Endothelial cell of hepatic sinusoid (primary cell): ENCODE measurements around the gene MAGEL2.

Experiments
- in situ Hi-C: cut with HindIII; loops from 2 replicates; pipeline ENCODE4 v1.10.0; 2017; ENCODE audit warnings: low sequenced_read_pairs

Gene MAGEL2

DNA sequence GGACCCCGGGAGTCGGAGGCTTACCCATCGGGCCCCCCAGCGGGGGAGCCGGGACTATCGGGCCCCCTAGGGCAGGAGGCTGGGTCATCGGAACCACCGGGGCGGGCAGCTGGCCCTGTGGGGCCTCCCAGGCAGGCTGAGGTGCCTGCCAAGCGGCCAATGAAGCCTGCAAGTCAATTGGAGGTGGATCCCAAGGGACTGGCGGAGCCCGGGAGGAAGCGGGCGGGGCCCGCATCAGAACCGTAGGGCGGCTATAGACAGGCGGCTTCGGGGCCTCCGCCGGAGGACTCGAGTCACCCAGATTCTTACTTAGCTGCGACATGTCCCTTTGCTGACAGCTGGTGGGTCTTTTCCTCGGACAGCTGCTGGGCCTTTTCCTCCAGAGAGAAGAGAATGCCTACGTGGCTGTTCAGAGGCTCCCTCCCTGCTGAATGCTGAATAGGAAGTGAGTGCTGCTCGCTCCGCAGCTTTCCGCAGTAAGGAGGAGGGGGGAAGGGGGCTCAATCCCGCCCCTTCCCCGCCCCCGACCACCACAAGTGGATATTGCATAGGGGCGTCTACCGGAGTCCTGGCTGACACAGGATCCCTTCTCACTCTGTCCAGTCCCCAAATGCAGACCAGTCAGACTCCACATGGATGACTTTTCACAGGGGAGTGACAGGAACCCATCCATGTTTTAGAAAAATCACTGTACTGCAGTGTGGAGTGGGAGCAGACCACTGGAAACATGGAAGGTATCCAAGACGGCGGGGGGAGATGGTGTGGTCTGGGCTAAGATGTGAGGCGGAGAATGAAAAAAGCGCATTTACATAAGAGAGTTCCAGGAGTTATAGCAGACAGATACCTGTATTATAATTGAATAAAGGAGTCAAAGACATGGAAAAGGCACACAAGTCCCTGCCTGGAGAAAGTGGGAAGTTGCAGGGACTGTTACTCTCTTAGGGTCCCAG, at the start of gene MAGEL2:
Gene MAGEL2 (minus strand): TSS at position 447 of the 950 bp plus-strand sequence. CDS start 125 bp downstream, at position 322.
- in situ Hi-C loops, result no loop called here

DNA sequence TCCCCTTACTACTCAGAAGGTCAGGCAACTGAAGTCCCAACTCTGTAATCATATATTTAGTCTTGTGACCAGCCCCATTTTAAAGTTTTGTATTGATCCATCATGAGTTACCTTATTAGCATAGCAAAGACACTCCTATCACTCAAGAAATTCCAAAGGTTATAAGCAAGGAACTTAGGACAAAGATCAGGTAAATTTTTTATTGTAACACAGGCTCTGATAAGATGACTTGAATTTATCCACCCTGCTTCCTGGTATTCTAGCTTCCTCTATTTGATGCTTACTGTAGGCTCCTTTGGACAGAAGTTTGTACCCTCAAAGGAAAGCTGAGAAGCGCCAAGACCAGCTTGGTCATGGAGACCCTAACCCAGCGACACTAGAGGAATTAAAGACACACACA, 47.6 kb upstream of the MAGEL2 start:
- in situ Hi-C loops, result no loop called here

DNA sequence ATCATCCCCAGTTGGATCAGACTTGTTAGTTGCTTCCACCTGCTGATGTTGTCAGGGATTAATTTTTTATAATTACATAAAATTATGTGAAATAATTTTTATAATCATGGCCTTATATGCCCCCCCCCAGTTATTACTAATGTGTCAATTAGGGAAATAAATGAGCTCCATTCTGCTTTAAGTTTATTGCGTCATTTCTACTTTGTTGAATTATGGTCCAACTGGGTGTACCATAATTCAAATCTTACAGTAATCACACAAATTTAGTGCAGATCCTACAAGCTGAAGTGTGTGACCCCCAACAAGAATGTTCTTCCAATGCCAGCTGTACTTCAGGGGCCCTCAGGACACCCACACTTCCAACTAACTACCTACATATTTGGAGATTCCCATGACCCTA, 46.9 kb upstream of the MAGEL2 start:
- in situ Hi-C loops, result no loop called here

DNA sequence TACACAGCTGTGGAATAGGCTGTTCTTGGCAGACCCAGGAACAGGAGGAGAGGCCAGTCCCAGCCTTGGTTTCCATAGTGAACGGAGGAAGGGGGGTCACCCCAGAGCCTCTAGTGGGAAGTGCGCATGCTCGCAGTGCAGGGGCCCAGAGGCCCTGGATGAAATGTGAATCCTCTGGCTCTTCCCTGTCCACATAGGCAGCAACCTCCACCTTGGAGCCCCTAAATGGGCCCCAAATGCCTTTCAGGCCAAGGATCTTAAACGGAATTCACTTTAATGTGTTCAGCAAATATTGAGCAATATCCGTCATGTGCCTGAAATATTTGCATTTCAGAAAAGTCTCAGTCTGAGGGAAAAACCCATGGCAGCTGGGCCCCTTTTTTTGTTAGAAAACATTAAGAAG, 42.8 kb upstream of the MAGEL2 start:
- in situ Hi-C loops, result no loop called here

DNA sequence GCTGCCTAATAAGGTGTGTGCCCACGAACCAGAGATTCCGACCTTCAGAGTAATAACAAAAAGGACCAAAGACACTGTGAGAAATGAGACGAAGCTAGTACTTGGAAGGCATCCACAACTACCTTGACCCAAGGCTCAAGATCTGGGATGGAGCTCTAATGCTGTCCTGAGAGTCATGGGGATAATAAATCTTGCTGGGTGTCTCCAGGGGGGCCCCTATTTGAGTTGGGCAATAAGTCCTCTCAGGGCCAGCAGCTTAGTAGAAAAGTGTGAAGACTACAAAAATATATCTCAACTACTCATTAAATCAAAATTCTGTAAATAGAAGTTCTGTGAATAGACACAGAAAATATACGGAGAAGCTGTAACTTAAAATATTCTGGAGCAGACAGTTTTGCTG, 42.3 kb upstream of the MAGEL2 start:
- in situ Hi-C loops, result no loop called here

DNA sequence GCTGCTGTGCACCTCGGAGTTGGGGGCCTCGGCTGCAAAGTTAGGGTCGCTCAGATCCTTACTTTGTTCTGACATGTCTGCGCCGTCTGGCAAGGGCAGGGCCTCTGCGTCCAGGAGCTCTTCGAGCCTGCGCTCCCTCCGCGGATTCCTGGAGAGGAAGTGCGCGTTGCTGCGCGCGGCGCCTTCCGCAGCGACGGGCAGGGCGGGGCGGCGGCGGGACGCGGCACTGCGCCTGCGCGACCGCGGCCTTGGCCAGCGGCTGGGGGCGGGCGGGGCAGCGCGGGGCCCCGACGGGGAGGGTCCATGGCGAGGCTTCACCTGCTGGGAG, 39.4 kb upstream of the MAGEL2 start, which contains the start of gene NDN:
Gene NDN (minus strand): TSS at position 163 of the 328 bp plus-strand sequence. CDS start 88 bp downstream, at position 75.
- in situ Hi-C loops, result no loop called here

DNA sequence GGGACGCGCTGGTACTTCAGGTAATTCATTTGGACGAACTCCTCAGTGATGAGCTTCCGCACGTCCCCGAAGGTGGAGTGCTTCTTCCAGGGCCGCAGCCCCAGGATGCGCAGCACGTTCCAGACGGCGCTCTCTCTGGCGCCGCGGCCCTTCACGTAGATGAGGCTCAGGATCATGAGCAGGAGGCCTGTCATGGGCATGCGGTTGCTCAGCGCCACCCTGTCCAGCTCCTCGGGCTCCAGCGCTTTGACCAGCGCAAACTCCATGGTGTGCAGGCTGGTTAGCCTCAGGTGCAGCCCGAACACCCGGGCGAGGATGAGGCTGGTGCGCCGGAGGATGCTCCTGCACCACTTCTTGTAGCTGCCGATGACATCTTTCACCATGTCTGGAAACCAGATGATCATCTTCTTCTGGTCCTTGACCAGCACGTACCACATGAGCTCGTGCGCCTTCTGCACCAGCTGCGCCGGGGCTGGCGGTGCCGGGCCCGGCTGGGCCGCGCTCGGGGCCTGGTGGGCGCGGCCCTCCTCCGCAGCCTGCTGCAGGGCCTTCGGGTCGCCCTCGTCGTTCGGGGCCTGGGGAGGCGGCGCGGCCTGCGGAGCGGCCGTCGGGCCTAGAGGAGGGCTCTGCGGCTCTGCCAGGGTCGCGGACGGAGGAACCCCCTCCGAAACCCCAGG, 38.9 kb upstream of the MAGEL2 start:
- in situ Hi-C loops, result no loop called here

DNA sequence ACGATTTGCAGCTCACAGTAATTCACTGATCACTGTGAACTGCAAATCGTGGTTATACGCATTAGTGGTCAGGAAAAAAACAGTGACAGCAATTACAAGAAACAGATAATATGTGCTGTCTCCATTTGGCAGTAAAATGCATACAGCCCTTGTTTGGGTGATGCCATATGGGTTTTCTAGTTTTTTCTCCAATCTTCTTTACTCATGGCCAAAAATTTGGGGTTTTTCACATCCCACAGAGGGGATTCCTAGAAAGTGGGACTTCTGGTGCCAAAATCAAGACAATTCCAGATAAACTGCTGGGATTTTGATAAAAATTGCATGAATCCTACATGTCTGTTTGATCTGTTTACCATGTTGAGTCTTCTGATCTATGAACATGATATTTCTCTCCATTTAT, 23.8 kb upstream of the MAGEL2 start:
- in situ Hi-C loops, result no loop called here

DNA sequence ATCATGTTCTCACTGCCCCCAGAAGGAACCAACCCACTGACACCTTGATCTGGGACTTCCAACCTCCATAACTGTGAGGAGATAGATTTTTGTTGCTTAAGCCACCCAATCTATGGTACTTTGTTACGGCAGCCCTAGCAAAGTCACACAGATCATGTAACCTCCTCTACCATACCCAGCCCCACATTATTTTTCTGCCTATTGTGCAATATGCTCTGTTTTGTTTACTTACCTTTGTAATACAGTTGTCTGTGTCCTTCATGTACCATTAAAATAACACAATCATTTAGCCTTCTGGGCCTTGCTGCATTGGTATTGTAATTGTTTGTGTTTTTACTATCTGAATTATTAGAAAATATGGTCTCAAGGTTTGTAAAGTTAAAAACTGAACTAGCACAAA, 23.3 kb upstream of the MAGEL2 start:
- in situ Hi-C loops, result no loop called here

DNA sequence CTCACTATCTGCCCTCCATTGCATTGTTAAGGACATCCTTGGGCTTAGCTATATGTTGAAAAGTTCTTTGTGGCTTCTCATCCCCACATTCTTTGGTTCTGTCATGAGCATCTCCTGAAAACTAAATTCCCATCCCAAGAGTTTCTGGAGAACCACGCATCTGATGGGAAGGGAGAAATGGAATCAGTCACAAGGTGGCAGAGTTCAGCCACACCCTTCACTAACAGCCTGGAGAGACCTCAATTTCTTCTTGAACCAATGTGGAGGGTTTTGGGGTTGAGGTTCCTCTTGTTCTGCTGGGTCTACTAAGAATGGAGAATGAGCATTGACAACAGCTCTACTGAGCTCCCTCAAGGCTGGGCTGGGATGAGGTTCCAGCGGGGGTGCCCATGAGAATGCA, 15.6 kb upstream of the MAGEL2 start:
- in situ Hi-C loops, result no loop called here

DNA sequence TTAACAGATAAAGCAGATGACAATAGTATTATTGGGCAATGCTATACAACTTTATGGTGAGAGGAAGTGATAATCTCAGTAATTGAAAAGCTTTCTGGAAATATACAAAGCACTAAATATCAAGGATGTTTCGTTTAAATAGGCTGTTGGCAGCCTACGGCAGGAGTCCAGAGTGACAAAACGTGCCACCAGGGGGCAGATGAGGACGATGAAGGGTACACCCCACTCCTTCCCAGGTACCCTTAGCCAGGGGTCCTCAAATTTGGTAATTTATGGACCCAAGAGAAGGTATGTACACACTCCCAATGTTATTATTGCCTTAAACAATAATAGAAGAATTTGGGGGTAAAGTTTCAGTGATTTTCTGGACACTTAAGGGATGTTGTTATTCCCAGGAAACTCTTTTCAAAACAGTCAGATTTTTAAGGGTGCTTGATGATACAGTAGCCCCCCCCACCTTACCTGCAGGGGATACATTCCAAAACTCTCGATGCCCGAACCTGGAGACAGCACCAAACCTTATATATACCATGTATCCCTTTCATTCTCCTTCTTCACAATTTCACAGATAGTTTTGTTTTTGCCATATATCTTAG, 1.4 kb upstream of the MAGEL2 start:
- in situ Hi-C loops, result no loop called here

DNA sequence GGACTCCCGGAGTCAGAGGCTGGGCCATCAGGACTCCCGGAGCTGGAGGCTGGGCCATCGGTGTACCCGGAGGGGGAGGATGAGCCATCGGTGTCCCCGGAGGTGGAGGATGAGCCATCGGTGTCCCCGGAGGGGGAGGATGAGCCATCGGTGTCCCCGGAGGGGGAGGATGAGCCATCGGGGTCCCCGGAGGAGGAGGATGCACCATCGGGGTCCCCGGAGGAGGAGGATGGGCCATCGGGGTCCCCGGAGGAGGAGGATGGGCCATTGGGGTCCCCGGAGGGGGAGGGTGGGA, 719 bp downstream of the MAGEL2 start:
- in situ Hi-C loops, result no loop called here

DNA sequence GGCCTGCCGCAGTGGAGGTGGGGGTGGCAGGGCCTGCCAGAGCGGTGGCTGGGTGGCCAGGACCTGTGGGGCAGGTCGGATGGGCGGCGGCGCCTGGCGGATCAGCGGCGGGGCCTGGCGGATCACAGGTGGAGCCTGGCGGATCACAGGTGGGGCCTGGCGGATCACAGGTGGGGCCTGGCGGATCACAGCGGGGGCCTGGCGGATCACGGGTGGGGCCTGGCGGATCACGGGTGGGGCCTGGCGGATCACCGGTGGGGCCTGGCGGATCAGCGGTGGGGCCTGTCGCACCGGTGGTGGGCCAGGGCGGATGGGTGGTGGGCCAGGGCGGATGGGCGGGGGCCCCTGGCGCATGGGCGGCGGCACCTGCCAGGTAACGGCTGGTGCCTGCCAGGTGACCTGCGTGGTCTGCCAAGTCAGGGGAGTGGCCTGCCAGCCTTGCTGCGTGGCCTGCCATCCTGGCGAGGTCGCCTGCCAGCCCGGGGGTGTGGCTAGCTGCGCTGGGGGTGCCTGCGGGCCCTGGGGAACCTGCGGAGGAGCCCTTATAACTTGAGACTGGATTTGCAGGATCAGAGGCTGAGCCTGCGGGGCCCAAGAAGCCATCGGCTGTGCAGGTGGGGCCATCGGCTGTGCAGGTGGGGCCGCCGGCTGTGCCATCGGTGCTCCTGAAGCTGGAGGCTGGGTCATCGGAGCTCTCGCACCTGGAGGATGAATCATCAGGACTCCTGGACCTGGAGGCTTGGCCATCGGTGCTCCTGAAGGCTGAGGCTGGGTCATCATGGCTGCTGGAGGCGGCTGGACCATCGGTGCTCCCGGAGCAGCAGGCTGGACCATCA, 1.3 kb downstream of the MAGEL2 start:
- in situ Hi-C loops, result no loop called here

DNA sequence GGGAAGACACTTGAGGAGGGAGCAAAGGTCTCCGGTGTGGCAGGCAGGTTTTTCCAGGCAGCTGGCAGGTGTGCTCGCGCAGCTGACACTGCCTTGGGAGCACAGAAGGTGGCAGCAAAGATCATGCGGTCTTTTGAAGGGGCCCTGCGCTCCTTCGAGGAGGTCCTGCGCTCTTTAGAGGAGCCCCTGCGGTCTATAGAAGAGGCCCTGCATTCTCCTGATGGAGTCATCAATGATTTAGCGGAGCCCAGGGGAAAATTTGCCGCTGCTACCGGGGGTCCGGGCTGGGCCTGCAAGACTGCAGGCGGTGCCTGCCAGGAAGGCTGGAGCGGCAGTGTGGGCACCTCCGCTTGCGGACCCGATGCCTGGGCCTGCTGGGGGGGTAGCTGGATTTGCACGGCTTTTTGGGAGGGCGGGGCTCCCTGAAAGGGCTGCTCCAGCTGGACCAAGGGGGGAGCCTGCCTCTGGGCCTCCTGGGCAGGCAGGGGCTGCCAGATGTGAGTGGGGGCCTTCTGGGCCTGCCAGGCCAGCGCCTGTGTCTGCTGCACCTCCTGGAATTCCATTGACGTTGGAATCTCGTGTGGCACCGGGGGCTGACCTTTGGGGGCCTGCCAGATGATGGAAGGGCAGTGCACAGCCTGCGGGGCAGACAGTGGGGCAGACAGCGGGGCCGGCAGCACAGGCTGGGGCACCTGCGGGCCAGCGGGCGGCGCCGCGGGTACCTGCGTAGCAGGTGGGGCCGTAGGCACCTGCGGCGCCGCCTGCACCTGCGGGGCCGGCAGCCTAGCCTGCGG, 2.1 kb downstream of the MAGEL2 start:
- in situ Hi-C loops, result no loop called here

DNA sequence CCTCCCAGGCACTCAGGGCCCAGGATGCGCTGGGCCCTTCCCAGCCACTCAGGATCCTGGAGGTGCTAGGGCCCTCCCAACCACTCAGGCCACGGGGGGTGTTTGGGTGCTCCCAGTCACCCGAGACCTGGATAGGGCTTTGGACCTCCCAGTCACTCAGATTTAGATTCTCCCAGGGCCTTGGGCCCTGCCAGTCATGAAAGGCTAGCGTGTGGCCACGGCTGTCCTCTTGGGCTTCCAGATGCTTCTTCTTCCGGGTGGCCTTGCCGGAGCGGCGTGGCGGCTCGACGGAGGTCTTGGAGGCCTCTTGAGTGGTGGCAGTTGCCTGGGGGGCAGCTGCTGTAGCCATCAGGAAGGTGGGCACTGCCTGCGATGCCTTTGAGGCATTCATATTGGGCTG, 2.8 kb downstream of the MAGEL2 start:
- in situ Hi-C loops, result no loop called here

DNA sequence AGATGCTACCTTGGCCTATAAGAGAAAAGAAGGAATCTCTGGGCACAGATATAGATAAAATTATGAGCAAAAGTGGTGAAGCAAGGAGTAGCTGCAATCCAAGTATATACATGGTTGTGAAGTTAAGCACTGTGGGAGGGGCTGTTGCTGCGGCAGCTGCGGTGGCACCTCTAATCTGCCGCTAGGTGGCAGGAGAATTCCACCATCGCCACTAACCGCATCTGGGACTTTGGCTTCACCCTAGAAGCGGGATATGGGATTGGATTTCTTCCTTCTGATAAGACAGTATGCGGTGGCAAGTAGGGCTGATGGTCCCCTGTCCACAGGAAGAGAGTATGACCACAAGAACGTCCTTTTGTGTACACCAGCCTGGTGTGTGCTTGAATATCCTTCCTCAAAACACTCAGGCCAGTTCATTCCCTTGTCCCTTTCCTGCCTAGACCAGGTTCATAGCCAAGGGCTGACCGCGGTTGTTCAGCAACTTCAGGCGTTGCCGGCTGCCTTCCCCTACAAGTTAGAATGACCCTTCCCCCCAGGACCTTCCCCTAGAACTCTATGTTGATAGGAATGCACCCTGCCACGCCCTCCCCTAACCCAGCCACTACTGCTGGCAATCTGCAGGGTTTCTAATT, 5.1 kb downstream of the MAGEL2 start:
- in situ Hi-C loops, result no loop called here

DNA sequence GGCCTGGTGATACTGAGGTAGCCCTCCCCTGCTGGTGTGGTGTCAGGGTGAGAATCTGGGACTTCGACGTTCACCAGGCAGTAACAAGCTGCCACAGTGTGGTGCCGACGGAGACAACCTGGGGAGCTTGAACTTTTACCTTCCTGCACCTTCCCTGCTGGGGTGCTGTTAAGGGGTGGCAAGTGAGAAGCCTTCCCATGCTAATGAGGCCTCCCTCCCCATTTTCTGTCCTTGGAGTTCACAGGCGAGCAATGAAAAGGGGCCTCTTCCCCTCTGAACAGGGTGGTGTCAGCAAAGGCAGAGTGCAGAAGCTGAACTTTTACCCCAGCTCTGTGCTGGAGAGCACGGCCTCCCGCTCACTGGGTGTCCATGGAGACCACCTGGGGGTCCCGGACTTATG, 13.5 kb downstream of the MAGEL2 start:
- in situ Hi-C loops, result no loop called here

DNA sequence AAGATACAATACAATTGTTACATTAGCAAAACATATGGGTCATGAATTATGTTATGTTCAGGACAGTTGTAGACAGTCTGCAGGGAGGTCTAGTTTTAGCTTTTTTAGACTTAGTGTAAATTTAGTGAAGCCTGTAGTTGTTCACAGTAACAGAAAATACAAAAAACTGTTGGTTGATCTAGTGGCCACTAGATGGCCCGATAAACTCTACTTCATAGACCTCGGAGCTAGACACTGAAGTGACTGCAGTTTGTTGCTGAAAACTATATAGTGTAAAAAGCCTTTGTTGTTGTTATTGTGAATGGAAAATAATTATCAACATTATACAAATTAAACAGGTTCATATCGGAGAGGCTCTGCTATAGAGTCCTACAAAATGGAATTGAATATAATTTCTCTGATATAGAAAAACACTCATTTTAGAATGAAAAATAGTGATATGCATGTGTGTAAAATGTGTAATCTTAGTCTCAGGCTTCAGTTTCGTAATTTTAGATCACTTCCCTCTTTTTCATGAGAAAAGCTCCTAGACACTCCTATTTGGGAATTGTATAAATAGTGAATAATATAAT, 18.3 kb downstream of the MAGEL2 start:
- in situ Hi-C loops, result no loop called here

DNA sequence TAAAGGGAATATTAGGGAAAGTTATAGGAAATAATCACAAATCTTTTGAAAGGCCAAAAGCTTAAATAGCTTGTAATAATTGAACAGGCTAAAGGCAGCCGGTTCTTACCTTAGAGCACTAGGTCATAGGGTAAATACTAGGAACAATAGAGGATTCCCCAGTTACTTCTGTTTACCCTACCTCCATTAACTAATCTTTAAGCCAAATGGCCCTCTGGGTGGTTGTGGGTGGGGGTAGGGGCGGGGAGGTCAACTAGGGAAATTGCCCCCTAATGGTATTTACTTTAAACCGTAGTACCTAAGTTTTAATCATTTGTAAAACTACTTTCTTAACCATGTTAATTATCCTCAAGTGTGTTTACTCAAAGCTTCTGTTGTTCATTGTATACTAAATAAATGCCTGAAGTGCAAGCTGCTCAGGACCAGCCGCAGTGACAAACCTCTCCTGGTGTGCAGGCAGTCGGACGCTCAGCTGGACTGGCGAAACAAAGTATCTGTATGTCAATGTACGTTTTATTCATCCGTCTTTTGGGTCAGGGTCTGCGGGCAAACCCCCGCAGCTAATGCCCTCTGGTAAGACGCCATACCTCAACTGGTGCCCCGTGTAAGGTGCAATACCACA, 18.9 kb downstream of the MAGEL2 start:
- in situ Hi-C loops, result no loop called here
